ENCODE data around the gene SLC15A4.
"Not testable (repeated sequence)": the region's sequence is repeated elsewhere in the genome, so short reads cannot be mapped to it uniquely, and the experiment has no call there.

SLC15A4 gene

DNA sequence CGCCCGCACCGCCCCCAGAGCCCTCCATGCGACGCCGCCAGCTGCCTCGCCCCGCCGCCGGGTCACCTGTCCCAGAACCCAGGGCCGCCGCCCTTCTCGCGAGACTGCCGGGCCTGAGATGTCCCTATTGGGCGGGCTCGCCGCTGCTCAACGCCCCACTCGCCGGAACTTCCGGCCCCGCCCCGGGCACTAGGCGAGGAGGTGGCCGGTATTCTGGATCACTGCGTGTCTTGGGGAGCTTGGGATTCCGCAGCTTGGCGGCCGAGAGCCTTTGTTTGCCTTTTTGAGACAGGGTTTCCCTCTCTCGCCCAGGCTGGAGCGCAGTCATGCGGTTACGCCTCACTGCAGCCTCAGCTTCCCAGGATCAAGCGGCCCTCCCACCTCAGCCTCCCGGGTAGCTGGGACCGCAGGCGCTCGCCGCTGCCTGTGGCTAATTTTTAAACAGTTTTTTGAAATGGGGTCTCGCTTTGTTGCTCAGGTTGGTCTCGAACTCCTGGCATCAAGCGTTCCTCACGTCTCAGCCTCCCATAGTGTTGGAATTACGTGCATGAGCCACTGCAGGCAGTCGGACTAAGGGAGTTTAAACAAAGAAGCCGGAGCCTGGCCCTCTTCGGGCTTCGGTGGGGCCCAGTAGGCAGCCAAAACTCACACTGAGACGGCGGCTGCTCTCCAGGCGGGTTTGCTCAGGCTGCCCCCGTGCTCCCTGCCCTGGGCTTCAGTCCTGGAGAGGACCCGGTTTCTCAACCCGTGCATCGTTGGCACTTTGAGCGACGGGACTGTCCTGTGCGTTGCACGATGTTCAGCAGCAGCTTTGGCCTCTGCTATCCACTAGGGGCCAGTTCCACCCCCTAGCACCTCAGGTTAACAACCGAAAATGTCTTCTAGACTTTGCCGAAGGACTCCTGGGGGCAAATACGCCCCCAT lies at the start of gene SLC15A4:
TSS of gene SLC15A4 (minus strand) at position 43 of the 924 bp plus-strand sequence. CDS start at position 28, 15 bp downstream.
- DNase-seq = peak; percentile 78 to 90 (median 84)

DNA sequence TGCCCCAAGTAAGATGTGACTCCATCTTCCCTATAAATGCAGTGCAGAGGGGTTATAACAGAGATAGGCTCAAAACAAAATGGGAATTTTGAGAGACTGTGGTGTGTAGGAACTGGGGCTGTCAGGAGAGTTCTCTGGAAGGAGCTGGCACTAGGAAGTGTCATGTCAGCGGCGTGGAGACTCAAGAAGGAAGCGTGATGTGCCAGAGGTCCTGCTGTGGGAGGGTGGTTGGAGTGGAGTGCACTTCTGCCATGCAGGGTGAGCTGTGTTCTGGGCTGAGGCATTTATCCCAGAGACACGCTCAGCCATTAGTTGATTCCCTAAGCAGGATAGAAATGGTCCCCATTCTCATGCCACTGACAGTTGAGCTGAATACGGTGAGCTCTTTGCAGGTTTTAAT lies 48.5 kb upstream of the SLC15A4 start:
- DNase-seq = no peak

DNA sequence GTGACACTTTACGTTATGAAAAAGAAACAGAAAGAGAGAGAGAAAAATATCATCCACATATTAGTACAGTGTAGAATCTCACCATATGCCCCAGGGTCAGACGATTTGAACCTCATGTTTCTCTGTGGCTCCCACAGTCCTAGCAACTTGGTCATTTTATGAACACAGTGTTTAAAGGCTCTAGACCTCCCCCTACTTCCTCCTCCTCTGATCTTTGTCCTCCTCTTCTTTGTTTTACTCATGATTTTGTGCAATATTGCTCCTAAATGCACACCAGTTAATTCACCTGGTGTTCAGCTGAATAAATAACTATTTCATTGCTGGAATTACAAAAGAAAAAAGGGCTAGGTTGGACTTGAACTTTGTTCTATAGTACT lies 47.7 kb upstream of the SLC15A4 start:
- DNase-seq = no peak

DNA sequence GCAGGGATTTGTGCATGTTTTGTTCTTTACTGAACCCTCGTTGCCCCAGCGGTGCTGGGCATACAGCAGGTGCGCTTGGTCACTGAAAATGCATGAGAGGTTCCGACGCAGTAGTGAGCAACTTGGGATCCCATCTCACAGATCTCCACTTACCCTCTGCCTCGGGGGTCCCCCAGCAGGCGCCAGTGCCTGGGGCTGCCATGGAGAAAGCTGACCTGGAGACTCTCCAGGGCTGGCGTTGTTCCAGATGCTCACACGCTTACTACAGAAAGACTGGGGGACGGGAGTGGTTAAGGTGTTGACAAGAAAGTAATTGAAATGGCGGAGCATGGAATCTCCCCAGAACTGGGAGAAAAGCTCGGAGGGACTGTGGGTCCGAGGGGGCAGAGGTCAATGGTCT lies 43.7 kb upstream of the SLC15A4 start:
- no peak for DNase-seq

DNA sequence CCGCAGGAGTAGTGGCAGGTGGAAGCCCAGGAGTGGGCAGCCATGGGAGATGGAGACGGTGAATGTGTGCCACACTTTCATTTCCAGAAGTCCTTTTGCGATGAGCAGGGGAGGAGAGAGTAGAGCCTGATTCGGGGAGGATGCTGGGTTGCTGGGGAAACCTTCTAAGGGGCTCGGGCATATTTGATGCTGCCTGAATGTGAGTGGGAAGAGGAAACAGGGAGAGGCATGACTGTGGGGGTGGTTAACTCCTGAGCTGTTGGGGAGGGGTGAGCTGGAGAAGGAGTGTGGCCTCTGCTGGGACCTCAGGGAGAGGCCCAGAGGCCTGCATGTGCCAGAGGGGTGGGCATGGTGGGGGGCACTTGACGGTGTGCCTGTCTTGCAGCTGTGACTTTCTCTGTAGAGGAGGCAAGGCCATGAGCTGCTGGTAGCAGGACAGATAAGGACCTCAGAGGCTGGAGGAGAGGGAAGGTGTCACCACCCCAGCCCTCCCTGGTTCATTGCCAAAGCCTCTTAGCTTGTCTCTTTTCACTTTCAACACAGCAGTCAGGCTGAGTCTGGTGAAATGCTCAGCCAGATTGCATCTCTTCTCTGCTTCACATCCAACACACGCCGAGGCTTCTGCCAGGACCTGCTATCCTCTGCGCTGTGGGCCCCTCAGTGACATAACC lies 40.9 kb upstream of the SLC15A4 start:
- no peak for DNase-seq

DNA sequence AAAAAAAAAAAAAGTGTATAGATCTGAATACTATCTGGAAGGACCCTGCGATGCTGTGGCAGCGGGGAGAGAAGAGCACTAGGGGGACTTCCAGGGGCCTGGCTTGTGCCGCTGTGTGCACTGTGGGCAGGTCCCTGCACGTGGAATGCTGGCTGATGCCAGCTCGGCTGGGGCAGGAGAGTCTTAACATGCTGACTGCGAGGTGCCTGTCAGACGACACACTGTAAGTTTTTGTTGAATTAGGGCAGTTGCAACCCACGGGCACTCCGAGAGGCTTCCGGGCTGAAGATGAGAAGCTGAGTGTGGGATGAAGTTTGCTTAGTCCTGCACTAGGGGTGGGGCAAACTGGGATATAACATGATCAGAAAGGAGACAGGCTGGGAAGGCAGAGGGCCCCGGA lies 40.2 kb upstream of the SLC15A4 start:
- no peak for DNase-seq

DNA sequence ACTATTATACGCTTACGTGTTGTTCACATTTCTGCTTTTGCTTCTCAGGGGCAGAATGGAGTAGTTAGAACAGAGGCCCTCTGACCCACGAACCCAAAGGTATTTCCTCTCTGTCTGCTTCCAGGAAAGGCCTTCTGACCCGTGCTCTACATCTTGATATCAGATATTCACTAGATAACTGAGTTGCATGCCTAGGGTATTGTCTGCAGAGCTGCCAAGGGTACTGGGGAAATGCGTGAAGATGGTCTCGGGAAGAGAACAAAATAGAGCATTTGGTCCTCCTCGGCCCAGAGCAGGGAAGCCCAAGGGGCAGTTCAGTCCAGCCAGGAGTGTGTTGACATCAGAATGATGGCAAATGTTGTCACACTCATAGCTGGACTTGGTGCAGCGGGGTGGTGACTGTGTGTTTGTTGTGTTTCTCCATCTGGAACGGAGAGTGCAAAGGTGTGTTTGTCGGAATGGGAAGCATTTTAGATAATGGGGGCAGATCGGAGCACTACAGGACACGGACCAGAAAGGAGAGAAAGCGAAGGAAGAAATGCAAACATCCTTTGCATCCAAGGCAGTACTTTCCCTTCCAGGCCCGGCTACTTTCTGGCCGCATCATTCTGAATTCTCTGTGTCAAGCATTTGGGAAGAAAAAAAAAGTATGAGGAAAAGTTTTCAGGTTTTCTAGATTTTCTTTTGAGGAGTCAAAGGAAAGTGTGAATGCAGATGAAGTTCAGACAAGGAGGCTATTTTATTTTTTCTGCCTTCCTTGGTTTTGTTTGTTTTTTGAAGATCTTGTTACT lies 37.7 kb upstream of the SLC15A4 start:
- no peak for DNase-seq

DNA sequence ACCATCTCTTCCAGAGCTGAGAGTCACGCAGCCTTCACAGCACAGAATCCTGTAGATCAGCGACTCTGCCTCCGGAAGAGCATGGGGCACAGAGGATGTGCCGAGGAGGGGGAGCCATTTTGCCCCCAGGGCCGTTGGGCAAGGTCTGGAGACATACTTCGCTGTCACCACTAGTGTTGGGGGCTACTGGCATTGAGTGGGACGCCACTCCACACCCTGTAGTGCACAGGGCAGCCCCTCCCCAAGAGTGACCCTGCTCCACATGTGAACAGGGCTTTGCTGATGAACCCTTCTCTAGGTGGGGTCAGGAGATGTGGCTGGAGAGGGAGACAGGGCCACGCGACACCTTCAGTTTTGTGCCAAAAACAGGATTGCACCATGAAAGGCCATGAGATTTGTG lies 35.6 kb upstream of the SLC15A4 start:
- no peak for DNase-seq

DNA sequence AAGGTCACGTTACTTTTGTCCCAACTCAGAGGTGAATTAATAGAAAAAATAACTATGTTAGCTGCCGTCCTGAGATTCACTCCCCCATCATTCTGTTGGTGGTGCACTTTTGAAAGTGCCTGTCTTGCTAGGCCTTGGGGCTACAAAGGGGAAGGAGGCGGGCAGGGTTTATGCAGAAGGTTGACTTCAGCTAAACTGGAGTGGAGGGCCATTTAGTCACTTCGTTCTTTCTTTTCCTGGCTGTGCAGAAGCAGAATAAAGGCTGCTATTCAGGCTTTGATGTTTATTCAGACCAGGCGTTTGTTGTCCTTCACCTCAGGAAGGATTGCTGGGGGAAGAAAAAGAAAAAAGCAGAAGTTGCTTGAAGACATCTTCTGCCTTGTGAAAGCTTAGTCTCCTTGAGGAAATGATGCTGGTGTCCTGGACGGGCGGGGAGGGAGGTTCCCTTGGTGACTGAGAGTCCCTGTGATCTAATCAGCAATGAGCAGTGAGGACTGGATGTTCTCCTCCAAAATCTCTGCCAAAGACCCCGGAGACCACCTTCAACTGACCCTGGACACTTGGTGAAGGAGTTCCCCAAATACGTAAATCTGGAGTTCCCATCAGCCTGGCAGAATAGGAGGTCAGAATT lies 33.5 kb upstream of the SLC15A4 start:
- DNase-seq = no peak

DNA sequence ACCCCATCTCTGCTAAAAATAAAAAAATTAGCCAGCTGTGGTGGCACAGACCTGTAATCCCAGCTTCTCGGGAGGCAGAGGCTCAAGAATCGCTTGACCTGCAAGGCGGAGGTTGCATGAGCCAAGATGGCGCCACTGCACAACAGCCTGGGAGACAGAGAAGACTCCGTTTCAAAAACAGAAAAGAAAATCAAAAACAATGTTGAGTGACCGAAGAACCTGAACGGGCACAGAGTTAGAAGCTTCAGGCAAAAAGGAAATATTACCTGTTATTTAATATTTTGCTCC lies 33.0 kb upstream of the SLC15A4 start:
- DNase-seq = no peak

DNA sequence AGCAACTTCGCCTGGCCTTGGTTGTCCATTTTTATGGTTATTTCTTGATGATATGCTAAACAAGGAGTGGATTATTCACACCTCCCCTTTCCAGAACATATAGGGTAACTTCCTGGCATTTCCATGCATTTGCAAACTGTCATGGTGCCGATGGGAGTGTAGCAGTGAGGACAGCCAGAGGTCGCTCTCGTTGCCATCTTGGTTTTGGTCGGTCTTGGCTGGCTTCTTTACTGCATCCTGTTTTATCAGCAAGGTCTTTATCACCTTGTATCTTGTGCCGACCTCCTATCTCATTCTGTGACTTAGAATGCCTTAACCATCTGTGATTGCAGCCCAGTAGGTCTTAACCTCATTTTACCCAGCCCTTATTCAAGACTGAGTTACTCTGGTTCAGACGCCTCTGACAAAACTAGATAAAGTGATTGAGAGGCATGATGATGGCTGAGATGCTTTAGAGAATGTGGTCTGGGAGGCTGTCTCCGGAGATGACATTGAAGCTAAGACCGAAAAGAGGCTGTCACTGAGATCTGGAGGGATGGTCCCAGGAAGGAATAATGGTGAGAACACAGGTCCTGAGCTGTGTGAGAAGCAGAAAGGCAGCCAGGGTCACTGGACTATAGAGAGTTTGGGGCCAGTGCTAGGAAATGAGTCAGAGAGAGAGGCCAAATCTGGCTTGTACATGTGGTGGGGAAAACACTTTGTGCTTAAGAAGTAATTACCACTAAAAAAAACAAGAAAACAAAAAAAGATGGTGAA lies 32.5 kb upstream of the SLC15A4 start:
- DNase-seq = no peak

DNA sequence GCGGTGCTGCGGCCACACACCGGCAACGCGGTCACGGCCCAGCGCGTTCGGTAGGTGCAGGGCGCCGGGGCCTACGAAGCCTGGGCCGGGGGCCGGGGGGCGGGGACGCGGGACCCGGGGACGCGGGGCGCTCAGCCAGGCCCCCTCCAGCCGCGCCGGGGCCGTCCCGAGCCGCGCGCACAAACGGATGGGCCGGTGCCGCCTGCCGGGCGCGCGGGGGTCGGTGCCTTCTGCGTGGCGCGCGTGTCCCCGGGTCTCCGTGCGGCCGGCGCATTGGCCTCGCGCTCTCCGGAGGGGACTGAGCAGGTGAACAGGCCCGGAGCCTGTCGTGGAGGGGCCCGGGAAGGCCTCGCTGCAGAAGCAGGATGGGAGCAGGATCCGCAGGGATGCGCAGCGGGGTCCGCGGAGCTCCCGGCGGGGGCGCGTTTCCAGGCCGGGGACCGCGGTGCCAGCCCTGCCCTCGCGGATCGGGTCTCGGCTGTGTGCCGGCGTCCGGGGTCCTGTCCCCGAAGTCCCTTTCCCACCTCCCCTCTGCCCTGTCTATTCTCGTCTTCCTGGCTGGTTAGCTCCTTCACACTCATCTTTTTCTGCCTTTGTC lies 29.9 kb upstream of the SLC15A4 start:
- DNase-seq = no peak

DNA sequence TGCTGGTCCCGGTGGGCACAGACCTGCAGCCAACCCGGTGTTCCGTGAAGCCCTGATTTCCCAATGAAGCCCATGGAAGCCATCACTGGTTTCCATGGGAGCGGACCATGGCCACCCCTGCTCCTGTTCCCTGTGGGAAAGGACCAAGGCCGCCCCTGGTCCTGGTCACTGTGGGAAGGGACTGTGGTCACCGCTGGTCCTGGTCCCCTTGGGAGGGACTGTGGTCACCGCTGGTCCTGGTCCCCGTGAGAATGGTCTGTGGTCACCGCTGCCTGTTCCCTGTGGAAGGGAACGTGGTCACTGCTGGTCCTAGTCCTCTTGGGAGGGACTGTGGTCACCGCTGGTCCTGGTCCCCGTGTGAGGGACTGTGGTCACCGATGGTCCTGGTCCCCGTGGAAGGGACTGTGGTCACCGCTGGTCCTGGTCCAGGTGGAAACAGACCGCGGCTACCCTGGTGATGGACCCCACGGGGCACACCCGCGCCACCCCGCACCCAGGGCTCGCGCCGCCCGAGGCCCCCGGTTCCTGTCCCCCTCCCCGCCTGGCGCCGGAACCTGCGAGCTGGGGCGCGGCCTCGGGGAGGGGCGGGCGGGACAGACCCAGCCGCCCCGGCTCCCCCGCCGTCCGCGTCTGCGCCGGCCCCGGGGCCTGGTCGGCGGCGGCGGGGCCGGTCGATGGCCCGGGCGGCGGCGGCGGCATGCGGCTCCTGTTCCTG lies 29.3 kb upstream of the SLC15A4 start, which contains the start of gene GLT1D1:
TSS of gene GLT1D1 (plus strand) at position 594 of the 715 bp plus-strand sequence. CDS start at position 698, 104 bp downstream.
- no peak for DNase-seq

DNA sequence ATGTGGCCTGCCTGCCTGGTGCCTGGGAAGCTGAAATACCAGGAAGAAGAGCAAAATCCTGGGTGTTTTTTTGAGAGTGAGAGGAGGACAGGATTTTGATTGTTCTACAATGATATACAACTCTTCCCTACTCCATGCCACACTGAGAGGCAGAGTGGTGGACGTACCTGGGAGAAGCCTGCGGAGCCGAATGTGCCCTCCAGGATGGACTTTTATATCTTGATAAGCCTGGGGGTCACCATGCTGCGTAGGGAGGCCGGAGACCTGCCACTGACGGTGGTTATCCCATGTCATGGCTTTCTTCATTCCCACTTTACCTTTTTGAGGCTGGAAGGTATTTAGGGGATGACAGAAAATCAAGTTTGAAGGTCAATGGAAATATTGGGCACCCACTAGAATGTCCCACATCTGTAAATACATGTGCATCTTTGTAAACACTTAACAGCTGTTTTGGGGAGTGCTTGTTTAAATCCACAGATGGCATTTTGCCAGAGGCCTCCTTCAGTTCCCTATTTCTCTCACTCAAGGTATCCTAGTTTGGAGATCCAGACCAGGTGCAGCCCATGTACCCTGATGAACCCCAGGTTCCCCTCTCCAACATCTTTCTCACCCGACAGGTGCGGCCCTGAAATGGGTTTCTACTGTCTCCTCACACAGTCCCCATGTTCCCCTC lies 28.4 kb upstream of the SLC15A4 start:
- no peak for DNase-seq

DNA sequence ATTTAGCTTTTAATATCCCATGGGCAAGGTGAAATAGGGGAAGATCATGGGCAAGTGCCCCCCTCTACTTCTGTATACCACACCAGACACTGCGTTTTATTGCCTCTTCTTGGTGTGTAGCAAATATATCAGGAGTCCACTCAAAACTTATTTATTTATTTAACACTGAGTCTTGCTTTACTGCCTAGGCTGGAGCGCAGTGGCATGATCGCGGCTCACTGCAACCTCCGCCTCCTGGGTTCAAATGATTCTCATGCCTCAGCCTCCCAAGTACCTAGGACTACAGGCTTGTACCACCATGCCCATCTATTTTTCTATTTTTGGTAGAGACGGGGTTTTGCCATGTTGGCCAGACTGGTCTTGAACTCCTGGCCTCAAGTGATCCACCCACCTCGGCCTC lies 27.7 kb upstream of the SLC15A4 start:
- DNase-seq = not testable (repeated sequence)

DNA sequence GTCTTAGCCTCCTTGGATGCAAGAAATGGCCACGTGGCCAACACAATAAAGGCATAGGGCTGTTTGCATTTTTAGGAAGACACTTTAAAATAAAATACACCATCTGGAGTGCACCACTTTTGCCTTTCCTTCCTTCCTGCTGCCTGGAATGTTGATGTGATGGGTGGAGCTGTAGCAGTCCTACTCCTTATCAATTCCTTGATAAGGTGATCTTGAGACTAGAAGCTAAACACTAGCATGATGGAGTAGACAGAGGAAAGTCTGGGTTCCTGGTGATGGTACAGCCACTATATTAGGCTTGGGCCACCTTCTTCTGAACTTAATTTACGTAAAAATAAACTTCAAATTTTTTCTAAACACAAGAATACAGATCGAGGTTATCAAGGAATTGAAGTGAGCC lies 26.6 kb upstream of the SLC15A4 start:
- no peak for DNase-seq

DNA sequence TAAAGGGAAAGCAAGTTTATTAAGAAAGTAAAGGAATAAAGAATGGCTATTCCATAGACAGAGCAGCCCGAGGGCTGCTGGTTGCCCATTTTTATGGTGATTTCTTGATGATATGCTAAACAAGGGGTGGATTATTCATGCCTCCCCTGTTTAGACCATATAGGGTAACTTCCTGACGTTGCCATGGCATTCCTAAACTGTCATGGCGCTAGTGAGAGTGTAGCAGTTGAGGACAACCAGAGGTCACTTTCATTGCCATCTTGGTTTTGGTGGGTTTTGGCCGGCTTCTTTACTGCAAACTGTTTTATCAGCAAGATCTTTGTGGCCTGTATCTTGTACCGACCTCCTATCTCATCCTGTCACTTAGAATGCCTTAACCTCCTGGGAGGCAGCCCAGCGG lies 26.0 kb upstream of the SLC15A4 start:
- DNase-seq = not testable (repeated sequence)

DNA sequence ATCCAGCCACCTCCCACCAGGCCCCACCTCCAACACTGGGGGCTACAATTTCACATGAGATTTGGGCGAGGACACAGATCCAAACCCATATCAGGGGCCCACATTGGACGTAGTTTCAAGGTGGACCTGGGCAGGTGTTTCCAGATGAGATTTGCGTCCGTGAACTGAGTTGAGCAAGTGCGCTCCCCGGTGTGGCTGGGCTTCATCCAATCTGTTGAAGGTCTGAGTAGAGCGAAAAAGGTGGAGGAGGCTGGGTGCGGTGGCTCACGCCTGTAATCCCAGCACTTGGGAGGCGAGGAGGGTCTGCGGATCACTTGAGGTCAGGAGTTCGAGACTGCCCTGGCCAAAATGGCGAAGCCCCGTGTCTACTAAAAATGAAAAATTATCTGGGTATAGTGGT lies 24.6 kb upstream of the SLC15A4 start:
- DNase-seq = no peak

DNA sequence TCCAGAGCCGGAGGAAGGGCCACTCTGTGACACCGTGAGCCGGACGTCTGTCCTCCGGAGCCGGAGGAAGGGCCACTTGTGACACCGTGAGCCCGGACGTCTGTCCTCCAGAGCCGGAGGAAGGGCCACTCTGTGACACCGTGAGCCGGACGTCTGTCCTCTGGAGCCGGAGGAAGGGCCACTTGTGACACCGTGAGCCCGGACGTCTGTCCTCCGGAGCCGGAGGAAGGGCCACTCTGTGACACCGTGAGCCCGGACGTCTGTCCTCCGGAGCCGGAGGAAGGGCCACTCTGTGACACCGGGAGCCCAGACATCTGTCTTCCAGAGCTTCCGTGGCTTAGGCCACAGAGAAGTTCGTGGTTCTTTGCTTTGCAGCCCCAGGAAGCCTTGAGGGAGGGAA lies 22.9 kb upstream of the SLC15A4 start:
- not testable (repeated sequence) for DNase-seq

DNA sequence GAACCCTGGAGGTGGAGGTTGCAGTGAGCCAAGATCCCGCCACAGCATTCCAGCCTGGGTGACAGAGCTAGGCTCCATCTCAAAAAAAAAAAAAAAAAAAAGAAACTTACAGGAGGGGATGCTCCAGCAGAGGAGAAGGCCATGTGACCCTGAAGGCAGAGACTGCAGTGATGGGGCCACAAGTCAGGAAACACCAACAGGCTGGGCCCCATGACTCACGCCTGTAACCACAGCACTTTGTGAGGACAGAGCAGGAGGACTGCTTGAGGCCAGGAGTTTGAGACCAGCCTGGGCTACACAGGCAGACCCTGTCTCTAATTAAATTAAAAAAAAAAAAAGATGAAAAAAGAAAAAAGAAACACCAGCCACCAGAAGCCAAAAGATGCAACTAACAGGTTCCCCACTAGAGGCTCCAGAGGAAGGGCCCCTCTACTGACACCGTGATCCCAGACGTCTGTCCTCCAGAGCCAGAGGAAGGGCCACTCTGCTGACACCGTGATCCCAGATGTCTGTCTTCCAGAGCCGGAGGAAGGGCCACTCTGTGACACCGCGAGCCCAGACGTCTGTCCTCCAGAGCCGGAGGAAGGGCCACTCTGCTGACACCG lies 20.4 kb upstream of the SLC15A4 start:
- no peak for DNase-seq
